ENCODE measurements around the gene AP1S3.

AP1S3 gene

GRCh38 chr2:223837287-223838061 lies at the start of gene AP1S3:
Gene AP1S3 (minus strand): TSS chr2:223837582. CDS start chr2:223837450, 132 bp downstream.
- TF ChIP-seq CTCF (IDR thresholded peaks at IDR 0.05; ENCODE audit: poor library complexity, severe bottlenecking), result peak; percentile 31
- H3K9me3 ChIP-seq (ENCODE audit: severe bottlenecking), result no peaks in the 10 kb centered on the region
- DNase-seq (ENCODE audit: low spot score) (peak; percentile 88), ATAC-seq (ENCODE audit: low read depth) (peak; percentile 93)
- H3K27ac ChIP-seq (ENCODE audit: poor library complexity, severe bottlenecking), result peak within 1 kb of the TSS; percentile 56
- peaks cover 16% of the 10 kb centered on the region for H3K4me1 ChIP-seq (ENCODE audit: insufficient read depth, poor library complexity, severe bottlenecking)
- H3K27me3 ChIP-seq (ENCODE audit: insufficient read depth, poor library complexity, severe bottlenecking), result no peaks in the 10 kb centered on the region
- H3K4me3 ChIP-seq (ENCODE audit: severe bottlenecking), result peak within 1 kb of the TSS; percentile 84
- peaks cover 16% of the 10 kb centered on the region for H3K36me3 ChIP-seq (ENCODE audit: low read depth)

- ATAC-seq (ENCODE audit: low read depth) (peak; percentile 64; the same call in 2 of the 3 replicates), DNase-seq (ENCODE audit: low spot score) (no peak)
- TF ChIP-seq CTCF (IDR thresholded peaks at IDR 0.05; ENCODE audit: poor library complexity, severe bottlenecking), result no peak
- H3K27me3 ChIP-seq (ENCODE audit: insufficient read depth, poor library complexity, severe bottlenecking), result no peaks in the 10 kb centered on the region
- H3K27ac ChIP-seq (ENCODE audit: poor library complexity, severe bottlenecking), result peak overlapping the region; percentile 44
- H3K36me3 ChIP-seq (ENCODE audit: low read depth), result peaks cover 64% of the 10 kb centered on the region
- no peaks in the 10 kb centered on the region for H3K9me3 ChIP-seq (ENCODE audit: severe bottlenecking)
- no peak overlapping the region for H3K4me3 ChIP-seq (ENCODE audit: severe bottlenecking)
- H3K4me1 ChIP-seq (ENCODE audit: insufficient read depth, poor library complexity, severe bottlenecking), result peaks cover 17% of the 10 kb centered on the region
Observed at GRCh38 chr2:223887127-223887526, 49.7 kb upstream of the AP1S3 start.

- DNase-seq (ENCODE audit: low spot score) (no peak), ATAC-seq (ENCODE audit: low read depth) (no peak)
- no peaks in the 10 kb centered on the region for H3K9me3 ChIP-seq (ENCODE audit: severe bottlenecking)
- H3K27me3 ChIP-seq (ENCODE audit: insufficient read depth, poor library complexity, severe bottlenecking), result no peaks in the 10 kb centered on the region
- no peak overlapping the region for H3K4me3 ChIP-seq (ENCODE audit: severe bottlenecking)
- TF ChIP-seq CTCF (IDR thresholded peaks at IDR 0.05; ENCODE audit: poor library complexity, severe bottlenecking), result no peak
- peaks cover 17% of the 10 kb centered on the region for H3K4me1 ChIP-seq (ENCODE audit: insufficient read depth, poor library complexity, severe bottlenecking)
- H3K27ac ChIP-seq (ENCODE audit: poor library complexity, severe bottlenecking), result peak overlapping the region; percentile 44
- H3K36me3 ChIP-seq (ENCODE audit: low read depth), result peaks cover 68% of the 10 kb centered on the region
Observed at GRCh38 chr2:223886726-223887125, 49.3 kb upstream of the AP1S3 start.

GRCh38 chr2:223884399-223884798 lies 47.0 kb upstream of the AP1S3 start:
- no peak for TF ChIP-seq CTCF (IDR thresholded peaks at IDR 0.05; ENCODE audit: poor library complexity, severe bottlenecking)
- no peak for DNase-seq (ENCODE audit: low spot score)

GRCh38 chr2:223882715-223883114 lies 45.3 kb upstream of the AP1S3 start:
- Histone ChIP-seq H3K4me1 (ENCODE audit: insufficient read depth, poor library complexity, severe bottlenecking) (peaks cover 11% of the 10 kb centered on the region), H3K27me3 (ENCODE audit: insufficient read depth, poor library complexity, severe bottlenecking) (no peaks in the 10 kb centered on the region), H3K27ac (ENCODE audit: poor library complexity, severe bottlenecking) (no peak overlapping the region), H3K4me3 (ENCODE audit: severe bottlenecking) (no peak overlapping the region), H3K9me3 (ENCODE audit: severe bottlenecking) (no peaks in the 10 kb centered on the region), H3K36me3 (ENCODE audit: low read depth) (peaks cover 83% of the 10 kb centered on the region)
- ATAC-seq (ENCODE audit: low read depth) (no peak), DNase-seq (ENCODE audit: low spot score) (no peak)
- TF ChIP-seq CTCF (IDR thresholded peaks at IDR 0.05; ENCODE audit: poor library complexity, severe bottlenecking), result no peak

More at GRCh38 chr2:223884399-223884798, 47.0 kb upstream of the AP1S3 start:
- H3K4me1 ChIP-seq (ENCODE audit: insufficient read depth, poor library complexity, severe bottlenecking), result peaks cover 17% of the 10 kb centered on the region
- no peak overlapping the region for H3K27ac ChIP-seq (ENCODE audit: poor library complexity, severe bottlenecking)
- no peaks in the 10 kb centered on the region for H3K9me3 ChIP-seq (ENCODE audit: severe bottlenecking)
- H3K4me3 ChIP-seq (ENCODE audit: severe bottlenecking), result no peak overlapping the region
- no peaks in the 10 kb centered on the region for H3K27me3 ChIP-seq (ENCODE audit: insufficient read depth, poor library complexity, severe bottlenecking)
- no peak for ATAC-seq (ENCODE audit: low read depth)
- peaks cover 79% of the 10 kb centered on the region for H3K36me3 ChIP-seq (ENCODE audit: low read depth)
